Stomach smooth muscle (tissue), 2 donors: ENCODE results near the gene ARHGEF10L.

Experiments
- H3K27ac ChIP-seq: one replicate; pipeline ENCODE4 v1.7.0; 2013; ENCODE audit warnings: mild to moderate bottlenecking, low read length, inconsistent platforms
- H3K27me3 ChIP-seq, 2 donors: one replicate each; pipeline ENCODE4 v1.7.0; 2013; ENCODE audit warnings: low read length in 2 of 2; ENCODE audit not compliant: insufficient read depth in 2 of 2, control insufficient read depth in 1 of 2
- H3K36me3 ChIP-seq, 2 donors: one replicate each; pipeline ENCODE4 v1.7.0; 2013; ENCODE audit warnings: low read length in 2 of 2; ENCODE audit not compliant: control insufficient read depth in 2 of 2, insufficient read depth in 2 of 2
- H3K4me1 ChIP-seq: one replicate; pipeline ENCODE4 v1.7.0; 2013; ENCODE audit warnings: low read length; ENCODE audit not compliant: control insufficient read depth, insufficient read depth
- H3K4me3 ChIP-seq, 2 donors: one replicate each; pipeline ENCODE4 v1.7.0; 2013; ENCODE audit warnings: low read length in 2 of 2
- H3K9ac ChIP-seq, 2 donors: one replicate each; pipeline ENCODE4 v1.7.0; 2013; ENCODE audit warnings: low read length in 2 of 2, mild to moderate bottlenecking in 1 of 2
- H3K9me3 ChIP-seq, 2 donors: one replicate each; pipeline ENCODE4 v1.7.0; 2013; ENCODE audit warnings: low read length in 2 of 2; ENCODE audit not compliant: control insufficient read depth in 2 of 2
- donor health status: healthy.
- donor health status: Pancreatic carcinoma.

Gene ARHGEF10L

GRCh38 chr1:17731460-17731859 is 192.0 kb downstream of the ARHGEF10L start:
- Histone ChIP-seq H3K27ac (no peak overlapping the region), H3K9ac (no peak overlapping the region), H3K27me3 (peaks cover 11 to 19% of the 10 kb centered on the region in 2 donors), H3K9me3 (peaks cover 0 to 6% of the 10 kb centered on the region in 2 donors), H3K36me3 (no peaks in the 10 kb centered on the region), H3K4me1 (no peaks in the 10 kb centered on the region), H3K4me3 (no peak overlapping the region)

- Histone ChIP-seq H3K36me3 (no peaks in the 10 kb centered on the region), H3K4me3 (no peak overlapping the region), H3K9me3 (peaks cover 0 to 6% of the 10 kb centered on the region in 2 donors), H3K4me1 (no peaks in the 10 kb centered on the region), H3K9ac (no peak overlapping the region), H3K27ac (no peak overlapping the region), H3K27me3 (peaks cover 15 to 24% of the 10 kb centered on the region in 2 donors)
Measured at GRCh38 chr1:17732475-17732874, 193.0 kb downstream of the ARHGEF10L start.

- H3K9me3 ChIP-seq: peaks cover 0 to 6% of the 10 kb centered on the region in 2 donors
- peaks cover 19 to 24% of the 10 kb centered on the region in 2 donors for H3K27me3 ChIP-seq
- H3K4me1 ChIP-seq: no peaks in the 10 kb centered on the region
- H3K27ac ChIP-seq: no peak overlapping the region
- no peak overlapping the region for H3K4me3 ChIP-seq
- H3K36me3 ChIP-seq: no peaks in the 10 kb centered on the region
- H3K9ac ChIP-seq: no peak overlapping the region
Measured at GRCh38 chr1:17733661-17734060, 194.2 kb downstream of the ARHGEF10L start.

GRCh38 chr1:17734609-17735008 is 195.1 kb downstream of the ARHGEF10L start:
- Histone ChIP-seq H3K9ac (no peak overlapping the region), H3K27ac (no peak overlapping the region), H3K36me3 (no peaks in the 10 kb centered on the region), H3K9me3 (peaks cover 0 to 6% of the 10 kb centered on the region in 2 donors), H3K27me3 (peaks cover 21 to 25% of the 10 kb centered on the region in 2 donors), H3K4me1 (no peaks in the 10 kb centered on the region), H3K4me3 (no peak overlapping the region)

- no peak overlapping the region for H3K4me3 ChIP-seq
- peaks cover 0 to 5% of the 10 kb centered on the region in 2 donors for H3K9me3 ChIP-seq
- H3K27me3 ChIP-seq: peaks cover 20 to 29% of the 10 kb centered on the region in 2 donors
- no peaks in the 10 kb centered on the region for H3K36me3 ChIP-seq
- H3K4me1 ChIP-seq: no peaks in the 10 kb centered on the region
- no peak overlapping the region for H3K9ac ChIP-seq
- H3K27ac ChIP-seq: no peak overlapping the region
Measured at GRCh38 chr1:17735348-17735747, 195.8 kb downstream of the ARHGEF10L start.

GRCh38 chr1:17735793-17736192 is 196.3 kb downstream of the ARHGEF10L start:
- peaks cover 0 to 3% of the 10 kb centered on the region in 2 donors for H3K9me3 ChIP-seq
- H3K9ac ChIP-seq: no peak overlapping the region
- no peak overlapping the region for H3K4me3 ChIP-seq
- H3K27me3 ChIP-seq: peaks cover 22 to 29% of the 10 kb centered on the region in 2 donors
- H3K36me3 ChIP-seq: no peaks in the 10 kb centered on the region
- no peak overlapping the region for H3K27ac ChIP-seq
- H3K4me1 ChIP-seq: no peaks in the 10 kb centered on the region

GRCh38 chr1:17736625-17737024 is 197.1 kb downstream of the ARHGEF10L start:
- Histone ChIP-seq H3K27me3 (peaks cover 26 to 29% of the 10 kb centered on the region in 2 donors), H3K36me3 (no peaks in the 10 kb centered on the region)

GRCh38 chr1:17739050-17739449 is 199.6 kb downstream of the ARHGEF10L start:
- Histone ChIP-seq H3K4me3 (no peak overlapping the region), H3K9ac (no peak overlapping the region), H3K27ac (no peak overlapping the region), H3K9me3 (no peaks in the 10 kb centered on the region), H3K4me1 (peaks cover 4% of the 10 kb centered on the region), H3K36me3 (no peaks in the 10 kb centered on the region), H3K27me3 (peaks cover 28 to 29% of the 10 kb centered on the region in 2 donors)

More at GRCh38 chr1:17736625-17737024, 197.1 kb downstream of the ARHGEF10L start:
- no peaks in the 10 kb centered on the region for H3K4me1 ChIP-seq
- no peak overlapping the region for H3K27ac ChIP-seq
- H3K4me3 ChIP-seq: no peak overlapping the region
- H3K9me3 ChIP-seq: no peaks in the 10 kb centered on the region
- no peak overlapping the region for H3K9ac ChIP-seq

GRCh38 chr1:17741052-17741451 is 201.6 kb downstream of the ARHGEF10L start:
- no peak overlapping the region for H3K27ac ChIP-seq
- H3K9me3 ChIP-seq: no peaks in the 10 kb centered on the region
- no peak overlapping the region for H3K4me3 ChIP-seq
- H3K27me3 ChIP-seq: peaks cover 22% of the 10 kb centered on the region in 2 donors
- H3K4me1 ChIP-seq: peaks cover 4% of the 10 kb centered on the region
- no peak overlapping the region for H3K9ac ChIP-seq
- H3K36me3 ChIP-seq: no peaks in the 10 kb centered on the region

- H3K9ac ChIP-seq: no peak overlapping the region
- no peaks in the 10 kb centered on the region for H3K36me3 ChIP-seq
- H3K27me3 ChIP-seq: peaks cover 14 to 16% of the 10 kb centered on the region in 2 donors
- no peak overlapping the region for H3K4me3 ChIP-seq
- peaks cover 4% of the 10 kb centered on the region for H3K4me1 ChIP-seq
- H3K9me3 ChIP-seq: peaks cover 0 to 4% of the 10 kb centered on the region in 2 donors
- H3K27ac ChIP-seq: no peak overlapping the region
Measured at GRCh38 chr1:17742583-17742982, 203.1 kb downstream of the ARHGEF10L start.

- H3K4me3 ChIP-seq: no peak overlapping the region
- H3K9me3 ChIP-seq: peaks cover 0 to 4% of the 10 kb centered on the region in 2 donors
- H3K4me1 ChIP-seq: peaks cover 4% of the 10 kb centered on the region
- no peak overlapping the region for H3K9ac ChIP-seq
- H3K36me3 ChIP-seq: no peaks in the 10 kb centered on the region
- H3K27ac ChIP-seq: no peak overlapping the region
- peaks cover 10 to 16% of the 10 kb centered on the region in 2 donors for H3K27me3 ChIP-seq
Measured at GRCh38 chr1:17743008-17743647, 203.6 kb downstream of the ARHGEF10L start.
